Hepatocyte (in vitro differentiated cells): ENCODE measurements around the gene FGFBP1. TPM values are rescaled to one million over a fixed set of nuclear protein-coding genes. Genes with fewer than 3 reads are reported as not detected.

Source experiments
- DNase-seq: peaks from one replicate; pipeline ENCODE4 v3.0.0-alpha.2; 2016; ENCODE audit warnings: low spot score
- H2AFZ ChIP-seq: fragments of 200-600 bp; sonication (generic); 2 replicates; pipeline ENCODE4 v1.6.0; 2016; ENCODE audit warnings: antibody characterized with exemption, mild to moderate bottlenecking
- H3K27ac ChIP-seq: fragments of 200-600 bp; sonication (generic); 2 replicates; pipeline ENCODE4 v1.5.1; 2016; ENCODE audit warnings: mild to moderate bottlenecking
- H3K27me3 ChIP-seq: fragments of 200-600 bp; sonication (generic); 2 replicates; pipeline ENCODE4 v1.6.1; 2016
- H3K36me3 ChIP-seq: fragments of 200-600 bp; sonication (generic); replicated peaks from 2 replicates; pipeline ENCODE4 v1.5.1; 2016; ENCODE audit warnings: low read depth; ENCODE audit not compliant: insufficient read depth
- H3K4me1 ChIP-seq: fragments of 200-600 bp; sonication (generic); 2 replicates; pipeline ENCODE4 v1.5.1; 2016; ENCODE audit warnings: mild to moderate bottlenecking, moderate library complexity; ENCODE audit not compliant: insufficient read depth
- H3K4me2 ChIP-seq: fragments of 200-600 bp; sonication (generic); 2 replicates; pipeline ENCODE4 v1.6.0; 2016
- H3K4me3 ChIP-seq: fragments of 200-600 bp; sonication (generic); 2 replicates; pipeline ENCODE4 v1.5.1; 2016; ENCODE audit warnings: mild to moderate bottlenecking
- H3K79me2 ChIP-seq: fragments of 200-600 bp; sonication (generic); 2 replicates; pipeline ENCODE4 v1.6.0; 2017; ENCODE audit warnings: mild to moderate bottlenecking
- H3K9me2 ChIP-seq: fragments of 200-600 bp; sonication (generic); replicated peaks from 2 replicates; pipeline ENCODE4 v1.6.0; 2017; ENCODE audit warnings: mild to moderate bottlenecking; ENCODE audit not compliant: insufficient read depth
- H3K9me3 ChIP-seq: fragments of 200-600 bp; sonication (generic); 2 replicates; pipeline ENCODE4 v1.5.1; 2016; ENCODE audit warnings: low read depth, mild to moderate bottlenecking
- H4K20me1 ChIP-seq: fragments of 200-600 bp; sonication (generic); 2 replicates; pipeline ENCODE4 v1.6.0; 2016; ENCODE audit warnings: mild to moderate bottlenecking; ENCODE audit not compliant: insufficient read depth, poor library complexity, severe bottlenecking
- CTCF ChIP-seq: fragments of 200-600 bp; sonication (generic); IDR thresholded peaks from 2 replicates; pipeline ENCODE4 v1.5.1; 2016; ENCODE audit warnings: antibody characterized with exemption, mild to moderate bottlenecking; ENCODE audit not compliant: poor library complexity
- EZH2 ChIP-seq: fragments of 200-600 bp; sonication (generic); IDR thresholded peaks from 2 replicates; pipeline ENCODE4 v1.6.1; 2016; ENCODE audit warnings: antibody characterized with exemption, mild to moderate bottlenecking, borderline replicate concordance
- EZH2phosphoT487 ChIP-seq: fragments of 200-600 bp; sonication (generic); IDR thresholded peaks from one replicate; pipeline ENCODE4 v1.6.1; 2018; ENCODE audit warnings: antibody characterized with exemption, mild to moderate bottlenecking, low read depth, moderate library complexity; ENCODE audit not compliant: unreplicated experiment, severe bottlenecking
- WGBS: methylation state at CpG from one replicate; pipeline ENCODE4 v1.1.6; 2016; ENCODE audit warnings: low lambda C conversion rate; ENCODE audit errors: missing lambda C conversion rate; 5-methylcytosine and 5-hydroxymethylcytosine counted together
- polyA plus RNA-seq: library from polyadenylated mRNA; unstranded; fragments of >200 nt; fragmentation: Nextera tagmentation; extraction: Ambion mirVana; gene quantifications from 2 replicates; pipeline ENCODE4 v1.2.1, GENCODE V29; 2016
- total RNA-seq: library from RNA; depleted of rRNA; stranded (reverse); fragments of >200 nt; gene quantifications from 2 replicates; pipeline ENCODE4 v1.2.3, GENCODE V29; 2014

FGFBP1 gene
- total and polyA plus RNA-seq, 2 experiments from 2014 or later: 1.8 to 2.8 TPM

- no peaks in the 10 kb centered on the region for H3K4me1 ChIP-seq
- no peaks in the 10 kb centered on the region for H4K20me1 ChIP-seq
- H3K9me3 ChIP-seq: no peaks in the 10 kb centered on the region
- H3K79me2 ChIP-seq: no peaks in the 10 kb centered on the region
- WGBS: 90% methylated on average over 9 of the region's 9 CpGs
- no peaks in the 10 kb centered on the region for H3K27me3 ChIP-seq
- no peak for DNase-seq
- no peak overlapping the region for H3K4me3 ChIP-seq
- TF ChIP-seq EZH2phosphoT487 (no peak), CTCF (no peak), EZH2 (no peak)
- H3K9me2 ChIP-seq: no peaks in the 10 kb centered on the region
- no peak overlapping the region for H2AFZ ChIP-seq
- no peaks in the 10 kb centered on the region for H3K36me3 ChIP-seq
- H3K27ac ChIP-seq: no peak overlapping the region
- no peak overlapping the region for H3K4me2 ChIP-seq
Measured at GRCh38 chr4:15948826-15949225, 10.3 kb upstream of the FGFBP1 start.

GRCh38 chr4:15947684-15948083, 9.1 kb upstream of the FGFBP1 start:
- no peak for DNase-seq
- no peaks in the 10 kb centered on the region for H4K20me1 ChIP-seq
- H3K79me2 ChIP-seq: no peaks in the 10 kb centered on the region
- no peak overlapping the region for H3K4me3 ChIP-seq
- no peak overlapping the region for H3K27ac ChIP-seq
- no peak overlapping the region for H3K4me2 ChIP-seq
- 93% methylated on average over 8 of the region's 8 CpGs for WGBS
- no peaks in the 10 kb centered on the region for H3K9me2 ChIP-seq
- H3K27me3 ChIP-seq: no peaks in the 10 kb centered on the region
- no peaks in the 10 kb centered on the region for H3K36me3 ChIP-seq
- TF ChIP-seq CTCF (no peak), EZH2 (no peak), EZH2phosphoT487 (no peak)
- H2AFZ ChIP-seq: no peak overlapping the region
- H3K9me3 ChIP-seq: no peaks in the 10 kb centered on the region
- H3K4me1 ChIP-seq: no peaks in the 10 kb centered on the region

- peak; percentile 53 for DNase-seq
- Histone ChIP-seq H3K27me3 (no peaks in the 10 kb centered on the region), H3K79me2 (no peaks in the 10 kb centered on the region), H3K27ac (peak overlapping the region; percentile 36), H2AFZ (no peak overlapping the region), H4K20me1 (no peaks in the 10 kb centered on the region), H3K4me2 (no peak overlapping the region), H3K9me2 (no peaks in the 10 kb centered on the region), H3K4me3 (no peak overlapping the region), H3K9me3 (no peaks in the 10 kb centered on the region), H3K36me3 (no peaks in the 10 kb centered on the region), H3K4me1 (no peaks in the 10 kb centered on the region)
- WGBS: 24% methylated on average over 1 of the region's 1 CpG
- no peak for TF ChIP-seq EZH2
- TF ChIP-seq EZH2phosphoT487: no peak
- TF ChIP-seq CTCF: no peak
Measured at GRCh38 chr4:15945516-15945915, 7.0 kb upstream of the FGFBP1 start.

GRCh38 chr4:15944895-15945294, 6.4 kb upstream of the FGFBP1 start:
- Histone ChIP-seq H3K9me2 (no peaks in the 10 kb centered on the region), H3K36me3 (no peaks in the 10 kb centered on the region), H3K27ac (peak overlapping the region; percentile 36), H3K4me2 (no peak overlapping the region), H3K9me3 (no peaks in the 10 kb centered on the region), H3K27me3 (no peaks in the 10 kb centered on the region), H3K79me2 (no peaks in the 10 kb centered on the region), H2AFZ (no peak overlapping the region), H4K20me1 (no peaks in the 10 kb centered on the region), H3K4me3 (no peak overlapping the region), H3K4me1 (no peaks in the 10 kb centered on the region)
- WGBS: 100% methylated on average over 2 of the region's 2 CpGs
- DNase-seq: no peak
- TF ChIP-seq CTCF (no peak), EZH2 (no peak), EZH2phosphoT487 (no peak)
